Measurements from ENCODE around the gene PRG2.

DNA sequence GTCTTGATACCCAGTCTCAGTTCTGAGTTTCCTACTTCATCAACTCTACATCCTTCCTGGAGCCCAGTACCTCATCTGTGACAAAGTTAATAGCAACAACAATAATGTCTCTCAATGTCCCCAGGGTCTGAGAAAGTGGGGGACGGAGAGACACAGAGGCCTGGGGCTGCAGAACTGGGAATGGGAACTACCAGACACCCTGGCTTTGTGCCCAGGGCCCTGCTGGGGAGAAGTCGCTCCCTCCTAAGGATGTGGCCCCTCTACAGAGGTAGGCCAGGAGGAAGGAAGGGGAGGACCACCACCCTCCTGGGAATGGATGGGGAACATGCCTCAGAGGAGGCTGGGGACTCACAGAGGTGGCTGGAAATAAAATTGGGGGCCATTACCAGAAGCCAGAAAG lies 15.0 kb downstream of the PRG2 start:
- no peak for TF ChIP-seq ZNF317 (CRISPR knock-in tag; IDR thresholded peaks at IDR 0.05)
- no peak for TF ChIP-seq MYC (CRISPR knock-in tag; IDR thresholded peaks at IDR 0.05; ENCODE audit: borderline replicate concordance)
- TF ChIP-seq CREB1 (IDR thresholded peaks at IDR 0.05), result no peak
- TF ChIP-seq CREB1 (CRISPR knock-in tag; IDR thresholded peaks at IDR 0.05), result no peak
- no peak for TF ChIP-seq PAF1 (CRISPR knock-in tag; IDR thresholded peaks at IDR 0.05)
- TF ChIP-seq, protein P1, sequence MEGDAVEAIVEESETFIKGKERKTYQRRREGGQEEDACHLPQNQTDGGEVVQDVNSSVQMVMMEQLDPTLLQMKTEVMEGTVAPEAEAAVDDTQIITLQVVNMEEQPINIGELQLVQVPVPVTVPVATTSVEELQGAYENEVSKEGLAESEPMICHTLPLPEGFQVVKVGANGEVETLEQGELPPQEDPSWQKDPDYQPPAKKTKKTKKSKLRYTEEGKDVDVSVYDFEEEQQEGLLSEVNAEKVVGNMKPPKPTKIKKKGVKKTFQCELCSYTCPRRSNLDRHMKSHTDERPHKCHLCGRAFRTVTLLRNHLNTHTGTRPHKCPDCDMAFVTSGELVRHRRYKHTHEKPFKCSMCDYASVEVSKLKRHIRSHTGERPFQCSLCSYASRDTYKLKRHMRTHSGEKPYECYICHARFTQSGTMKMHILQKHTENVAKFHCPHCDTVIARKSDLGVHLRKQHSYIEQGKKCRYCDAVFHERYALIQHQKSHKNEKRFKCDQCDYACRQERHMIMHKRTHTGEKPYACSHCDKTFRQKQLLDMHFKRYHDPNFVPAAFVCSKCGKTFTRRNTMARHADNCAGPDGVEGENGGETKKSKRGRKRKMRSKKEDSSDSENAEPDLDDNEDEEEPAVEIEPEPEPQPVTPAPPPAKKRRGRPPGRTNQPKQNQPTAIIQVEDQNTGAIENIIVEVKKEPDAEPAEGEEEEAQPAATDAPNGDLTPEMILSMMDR (CRISPR knock-in tag; IDR thresholded peaks at IDR 0.05), result no peak
- TF ChIP-seq RFX5 (IDR thresholded peaks at IDR 0.05; ENCODE audit: low read depth, low read length), result no peak
